ENCODE measurements around the gene MRPL21. TPM values are rescaled to one million over a fixed set of nuclear protein-coding genes. Genes with fewer than 3 reads are reported as not detected.

Gene MRPL21
- total RNA-seq, 4 donors from 2014 or later = 9.0 to 121 (median 52.8) TPM

- Histone ChIP-seq H3K27me3 (no peaks in the 10 kb centered on the region), H3K9me3 (no peaks in the 10 kb centered on the region), H3K4me1 (peaks cover 8 to 22% (median 17%) of the 10 kb centered on the region in 4 donors), H3K36me3 (no peaks in the 10 kb centered on the region), H3K27ac (no peak overlapping the region), H3K4me3 (no peak overlapping the region)
- intact Hi-C loops (cut with DNase I; ENCODE audit: low total_unique reads) (no loop called here), in situ Hi-C loops (cut with MboI; ENCODE audit: low pct_ligation_motif_present in 1 of 4, low pct_unique_long_range_greater_than_20kb in 1 of 4, low sequenced_read_pairs in 3 of 4) (no loop called here)
- no peak for DNase-seq
- WGBS, 2 donors (ENCODE audit: low coverage in 1 of 2) = 70 to 85% methylated on average over 2 to 4 of the region's 4 CpGs
- no peak for TF ChIP-seq POLR2A (IDR thresholded peaks at IDR 0.05)
- no peak for TF ChIP-seq POLR2AphosphoS5 (IDR thresholded peaks at IDR 0.05)
- no peak for TF ChIP-seq EP300 (IDR thresholded peaks at IDR 0.05; ENCODE audit: low read depth)
- TF ChIP-seq CTCF (IDR thresholded peaks at IDR 0.05) = no peak
These were observed 56.2 kb downstream of the MRPL21 start for GRCh38 chr11:68847395-68847794.

DNA sequence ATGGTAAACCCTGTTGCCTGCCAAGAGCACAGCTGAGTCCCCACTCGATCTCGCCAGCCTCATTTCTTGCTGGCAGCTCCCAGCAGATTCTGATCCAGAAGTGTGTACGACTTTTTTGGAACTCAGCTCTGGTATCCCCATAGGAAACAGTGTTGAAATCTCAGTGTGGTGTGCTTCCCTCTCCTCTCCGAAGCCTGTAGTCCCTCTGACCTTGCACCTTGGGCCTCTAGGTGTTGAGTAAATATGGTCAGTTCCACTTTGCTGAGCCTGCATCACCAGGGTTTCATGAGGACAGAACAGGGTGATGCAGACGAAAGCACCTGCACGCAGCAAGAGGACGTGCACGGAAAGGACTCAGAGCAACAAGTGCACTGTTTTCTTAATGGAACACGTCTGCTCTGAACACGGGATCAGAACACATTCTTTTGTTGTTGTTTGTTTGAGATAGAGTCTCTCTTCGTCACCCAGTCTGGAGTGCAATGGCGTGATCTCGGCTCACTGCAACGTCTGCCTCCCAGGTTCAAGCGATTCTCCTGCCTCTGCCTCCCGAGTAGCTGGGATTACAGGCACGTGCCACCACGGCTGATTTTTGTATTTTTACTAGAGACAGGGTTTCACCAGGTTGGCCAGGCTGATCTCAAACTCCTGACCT is 58.2 kb downstream of the MRPL21 start:
- Histone ChIP-seq H3K36me3 (no peaks in the 10 kb centered on the region), H3K9me3 (no peaks in the 10 kb centered on the region), H3K27ac (no peak overlapping the region), H3K27me3 (no peaks in the 10 kb centered on the region), H3K4me3 (no peak overlapping the region), H3K4me1 (peaks cover 12 to 29% (median 24%) of the 10 kb centered on the region in 4 donors)
- intact Hi-C loops (cut with DNase I; ENCODE audit: low total_unique reads) = no loop called here
- in situ Hi-C loops (cut with MboI; ENCODE audit: low pct_ligation_motif_present in 1 of 4, low pct_unique_long_range_greater_than_20kb in 1 of 4, low sequenced_read_pairs in 3 of 4) = no loop called here
- DNase-seq = no peak
- TF ChIP-seq CTCF (IDR thresholded peaks at IDR 0.05) = no peak
- TF ChIP-seq EP300 (IDR thresholded peaks at IDR 0.05; ENCODE audit: low read depth) = no peak
- TF ChIP-seq POLR2A (IDR thresholded peaks at IDR 0.05) = no peak
- 82 to 84% methylated on average over 17 to 18 of the region's 18 CpGs for WGBS, 2 donors (ENCODE audit: low coverage in 1 of 2)

GRCh38 chr11:68844801-68845200 is 58.8 kb downstream of the MRPL21 start:
- H3K27ac ChIP-seq = no peak overlapping the region
- 79 to 85% methylated on average over 6 of the region's 6 CpGs for WGBS, 2 donors (ENCODE audit: low coverage in 1 of 2)
- H3K4me3 ChIP-seq = no peak overlapping the region
- H3K9me3 ChIP-seq = no peaks in the 10 kb centered on the region
- in situ Hi-C loops (cut with MboI; ENCODE audit: low pct_ligation_motif_present in 1 of 4, low pct_unique_long_range_greater_than_20kb in 1 of 4, low sequenced_read_pairs in 3 of 4) = no loop called here
- no peaks in the 10 kb centered on the region for H3K27me3 ChIP-seq
- no peak for DNase-seq
- intact Hi-C loops (cut with DNase I; ENCODE audit: low total_unique reads) = no loop called here
- no peaks in the 10 kb centered on the region for H3K36me3 ChIP-seq
- TF ChIP-seq EP300 (IDR thresholded peaks at IDR 0.05; ENCODE audit: low read depth) = no peak
- TF ChIP-seq POLR2A (IDR thresholded peaks at IDR 0.05) = no peak
- no peak for TF ChIP-seq POLR2AphosphoS5 (IDR thresholded peaks at IDR 0.05)
- TF ChIP-seq CTCF (IDR thresholded peaks at IDR 0.05) = no peak
- H3K4me1 ChIP-seq = peaks cover 12 to 36% (median 30%) of the 10 kb centered on the region in 4 donors

- in situ Hi-C loops (cut with MboI; ENCODE audit: low pct_ligation_motif_present in 1 of 4, low pct_unique_long_range_greater_than_20kb in 1 of 4, low sequenced_read_pairs in 3 of 4) = no loop called here
- 75 to 79% methylated on average over 3 of the region's 3 CpGs for WGBS, 2 donors (ENCODE audit: low coverage in 1 of 2)
These were observed 59.3 kb downstream of the MRPL21 start for GRCh38 chr11:68844376-68844775.

More at GRCh38 chr11:68844376-68844775, 59.3 kb downstream of the MRPL21 start:
- TF ChIP-seq POLR2AphosphoS5 (IDR thresholded peaks at IDR 0.05) (no peak), CTCF (IDR thresholded peaks at IDR 0.05) (no peak), POLR2A (IDR thresholded peaks at IDR 0.05) (no peak)
- H3K4me1 ChIP-seq = peaks cover 12 to 40% (median 35%) of the 10 kb centered on the region in 4 donors
- H3K4me3 ChIP-seq = peak overlapping the region in 3 of 4 donors; percentile 8 to 91 (median 57)
- no peaks in the 10 kb centered on the region for H3K36me3 ChIP-seq
- H3K27ac ChIP-seq = peak overlapping the region; percentile 74 to 99 (median 94)
- intact Hi-C loops (cut with DNase I; ENCODE audit: low total_unique reads) = no loop called here
- H3K9me3 ChIP-seq = no peaks in the 10 kb centered on the region
- no peak for DNase-seq
- no peaks in the 10 kb centered on the region for H3K27me3 ChIP-seq
